CD4-positive, alpha-beta T cell (primary cell): Measurements from ENCODE around the gene CTNNA2. TPM values are rescaled to one million over a fixed set of nuclear protein-coding genes. Genes with fewer than 3 reads are reported as not detected.

ENCODE experiments used
- ATAC-seq: fragments of 200-7000 bp; cut with Tn5 transposase; one replicate; pipeline ENCODE4 v1.10.0; 2022; ENCODE audit warnings: mild to moderate bottlenecking; ENCODE audit not compliant: poor library complexity
- CTCF ChIA-PET: fragments of 350-600 bp; sonication (Branson Sonifier 250); formaldehyde crosslinking; loops from one replicate; lab custom pipeline; 2021; ENCODE audit warnings: antibody characterized with exemption, inconsistent platforms; lab: Charles Lee
- POLR2A ChIA-PET: fragments of 350-600 bp; sonication (Branson Sonifier 250); formaldehyde crosslinking; loops from one replicate; lab custom pipeline; 2021; ENCODE audit warnings: antibody characterized with exemption, inconsistent platforms; lab: Charles Lee
- DNase-seq, 14 experiments: peaks; one replicate each; pipeline ENCODE4 v3.0.0-alpha.2; 2013 to 2020; ENCODE audit warnings: mixed read lengths in 2 of 14
- H3K27ac ChIP-seq, 2 donors: one replicate each; pipeline versions ENCODE4 v1.5.1 to v1.7.0; 2013; ENCODE audit warnings: low read length in 2 of 2, low read depth in 1 of 2, mild to moderate bottlenecking in 1 of 2
- H3K27me3 ChIP-seq, 2 experiments: 1 replicate in 1 of 2; 2 replicates in 1 of 2; pipeline versions ENCODE4 v1.6.1 to v1.7.0; 2013; ENCODE audit warnings: low read length in 2 of 2, control low read depth in 1 of 2, mild to moderate bottlenecking in 1 of 2, moderate library complexity in 1 of 2; ENCODE audit not compliant: insufficient read depth in 2 of 2, control insufficient read depth in 1 of 2
- H3K36me3 ChIP-seq: one replicate; pipeline ENCODE4 v1.6.1; 2013; ENCODE audit warnings: low read length, control low read depth; ENCODE audit not compliant: insufficient read depth
- H3K4me1 ChIP-seq: one replicate; pipeline ENCODE4 v1.6.1; 2013; ENCODE audit warnings: low read length, control low read depth; ENCODE audit not compliant: insufficient read depth
- H3K4me3 ChIP-seq: one replicate; pipeline ENCODE4 v1.5.1; 2013; ENCODE audit warnings: mild to moderate bottlenecking, low read length, moderate library complexity
- H3K9me3 ChIP-seq, 2 experiments: 1 replicate in 1 of 2; 2 replicates in 1 of 2; pipeline versions ENCODE4 v1.6.1 to v1.7.0; 2013; ENCODE audit warnings: low read length in 2 of 2, mild to moderate bottlenecking in 2 of 2, control low read depth in 1 of 2, moderate library complexity in 1 of 2; ENCODE audit not compliant: control insufficient read depth in 1 of 2, insufficient read depth in 1 of 2
- H3K27ac Mint-ChIP-seq: one replicate; pipeline ENCODE4 v1.8.0; 2020; ENCODE audit warnings: mixed read lengths
- H3K27me3 Mint-ChIP-seq: one replicate; pipeline ENCODE4 v1.8.0; 2021; ENCODE audit warnings: mixed read lengths
- H3K36me3 Mint-ChIP-seq: one replicate; pipeline ENCODE4 v1.8.0; 2021; ENCODE audit warnings: low read depth, mixed read lengths
- H3K4me1 Mint-ChIP-seq: one replicate; pipeline ENCODE4 v1.8.0; 2021; ENCODE audit warnings: low read depth, mixed read lengths
- H3K4me3 Mint-ChIP-seq: one replicate; pipeline ENCODE4 v1.8.0; 2020; ENCODE audit warnings: mild to moderate bottlenecking, mixed read lengths
- H3K9me3 Mint-ChIP-seq: one replicate; pipeline ENCODE4 v1.8.0; 2020; ENCODE audit warnings: mixed read lengths
- intact Hi-C, 2 experiments: fragments of 100-400 bp; cut with DNase I in 1 of 2; cut with micrococcal nuclease in 1 of 2; formaldehyde crosslinking; loops; one replicate each; pipeline versions ENCODE4 v1.15.1 to v1.9.0; 2023 to 2025; cut with DNase I, micrococcal nuclease
- total RNA-seq, 174 experiments: library from RNA in 2 of 174; stranded (reverse) in 2 of 174; gene quantifications; one replicate each; pipeline ENCODE4 v1.2.3 and lab custom pipeline; 2021 to 2026
- TF ChIP-seq, protein P1 (sequence below): fragments of 200-600 bp; IDR thresholded peaks from one replicate; pipeline ENCODE4 v1.8.0; 2022; ENCODE audit warnings: antibody characterized with exemption, mild to moderate bottlenecking

The CTNNA2 gene
- total RNA-seq, 2 experiments from 2014 or later = not detected

DNA sequence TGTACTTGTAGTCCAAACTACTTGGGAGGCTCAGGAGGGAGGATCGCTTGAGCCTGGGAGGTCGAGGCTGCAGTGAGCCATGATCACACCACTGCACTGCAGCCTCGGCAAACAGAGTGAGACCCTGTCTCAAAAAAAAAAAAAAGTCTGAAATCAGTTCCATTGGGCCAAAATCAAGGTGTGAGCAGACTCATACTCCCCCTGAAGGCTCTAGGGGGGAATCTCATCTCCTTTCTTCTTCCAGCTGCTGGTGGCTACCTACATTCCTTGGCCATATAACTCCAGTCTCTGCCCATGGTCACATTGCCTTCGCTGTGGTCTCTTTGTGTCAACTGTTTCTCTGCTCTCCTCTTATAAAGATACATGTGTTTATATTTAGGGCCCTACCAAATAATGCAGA is 557.7 kb downstream of the CTNNA2 start:
- Histone ChIP-seq H3K4me1 (no peaks in the 10 kb centered on the region), H3K27me3 (no peaks in the 10 kb centered on the region), H3K4me3 (no peak overlapping the region), H3K36me3 (no peaks in the 10 kb centered on the region), H3K27ac (no peak overlapping the region), H3K9me3 (no peaks in the 10 kb centered on the region)
- ATAC-seq = no peak
- Mint-ChIP-seq H3K4me3 (no peak overlapping the region), H3K27me3 (peaks cover 9% of the 10 kb centered on the region), H3K4me1 (no peaks in the 10 kb centered on the region), H3K36me3 (no peaks in the 10 kb centered on the region), H3K27ac (no peak overlapping the region), H3K9me3 (no peaks in the 10 kb centered on the region)
- TF ChIP-seq, protein P1, sequence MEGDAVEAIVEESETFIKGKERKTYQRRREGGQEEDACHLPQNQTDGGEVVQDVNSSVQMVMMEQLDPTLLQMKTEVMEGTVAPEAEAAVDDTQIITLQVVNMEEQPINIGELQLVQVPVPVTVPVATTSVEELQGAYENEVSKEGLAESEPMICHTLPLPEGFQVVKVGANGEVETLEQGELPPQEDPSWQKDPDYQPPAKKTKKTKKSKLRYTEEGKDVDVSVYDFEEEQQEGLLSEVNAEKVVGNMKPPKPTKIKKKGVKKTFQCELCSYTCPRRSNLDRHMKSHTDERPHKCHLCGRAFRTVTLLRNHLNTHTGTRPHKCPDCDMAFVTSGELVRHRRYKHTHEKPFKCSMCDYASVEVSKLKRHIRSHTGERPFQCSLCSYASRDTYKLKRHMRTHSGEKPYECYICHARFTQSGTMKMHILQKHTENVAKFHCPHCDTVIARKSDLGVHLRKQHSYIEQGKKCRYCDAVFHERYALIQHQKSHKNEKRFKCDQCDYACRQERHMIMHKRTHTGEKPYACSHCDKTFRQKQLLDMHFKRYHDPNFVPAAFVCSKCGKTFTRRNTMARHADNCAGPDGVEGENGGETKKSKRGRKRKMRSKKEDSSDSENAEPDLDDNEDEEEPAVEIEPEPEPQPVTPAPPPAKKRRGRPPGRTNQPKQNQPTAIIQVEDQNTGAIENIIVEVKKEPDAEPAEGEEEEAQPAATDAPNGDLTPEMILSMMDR = no peak
- DNase-seq = no peak
- POLR2A ChIA-PET = no interaction called here
- intact Hi-C loops = no loop called here
- CTCF ChIA-PET = no interaction called here

DNA sequence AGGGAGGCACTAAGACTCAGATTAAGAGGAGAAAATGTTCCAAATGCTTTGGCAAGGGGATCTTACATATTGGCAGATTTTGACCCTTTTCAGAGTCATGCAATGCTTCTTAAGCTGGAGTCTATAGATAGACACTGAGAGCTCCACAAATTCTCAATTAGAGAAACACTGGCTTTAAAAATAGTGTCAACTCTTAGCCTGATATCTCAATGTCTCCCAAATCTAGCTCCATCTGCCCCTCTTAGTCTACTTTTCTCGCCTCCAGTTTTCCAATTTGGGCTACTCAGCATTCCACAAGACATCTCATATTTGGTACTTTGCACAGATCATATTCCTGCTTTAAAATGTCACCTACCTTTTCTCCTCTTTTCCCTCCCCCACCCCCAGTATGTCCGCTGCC is 559.1 kb downstream of the CTNNA2 start:
- TF ChIP-seq, protein P1 = no peak
- CTCF ChIA-PET = no interaction called here
- Mint-ChIP-seq H3K36me3 (no peaks in the 10 kb centered on the region), H3K4me1 (no peaks in the 10 kb centered on the region), H3K9me3 (no peaks in the 10 kb centered on the region), H3K27ac (no peak overlapping the region), H3K27me3 (peaks cover 9% of the 10 kb centered on the region), H3K4me3 (no peak overlapping the region)
- Histone ChIP-seq H3K4me3 (no peak overlapping the region), H3K27me3 (no peaks in the 10 kb centered on the region), H3K4me1 (no peaks in the 10 kb centered on the region), H3K36me3 (no peaks in the 10 kb centered on the region), H3K9me3 (no peaks in the 10 kb centered on the region), H3K27ac (no peak overlapping the region)
- POLR2A ChIA-PET = no interaction called here
- no peak for DNase-seq
- ATAC-seq = no peak
- intact Hi-C loops = no loop called here

DNA sequence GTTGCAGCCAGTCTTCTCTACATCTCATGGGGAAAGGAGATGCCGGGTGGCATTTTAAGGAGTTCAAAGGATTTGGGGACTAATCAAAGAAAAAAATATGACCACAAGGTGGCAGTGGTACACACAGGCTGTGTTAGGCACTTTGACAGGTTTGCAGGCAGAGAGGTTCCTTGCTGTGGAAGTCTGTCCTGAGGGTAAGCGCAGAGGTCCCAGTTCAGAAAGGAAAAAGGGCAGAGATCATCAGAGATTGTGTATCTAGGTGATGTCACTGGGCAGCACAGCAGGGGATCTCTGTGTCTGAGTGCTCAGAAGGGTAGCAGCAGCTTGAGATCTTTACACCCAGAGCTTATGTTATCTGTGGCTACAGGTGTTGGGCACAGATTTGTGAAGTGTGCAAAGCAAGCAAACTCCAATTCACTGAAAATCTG is 560.3 kb downstream of the CTNNA2 start:
- TF ChIP-seq, protein P1 = peak; percentile 34
- POLR2A ChIA-PET = no interaction called here
- Mint-ChIP-seq H3K4me1 (no peaks in the 10 kb centered on the region), H3K27ac (no peak overlapping the region), H3K36me3 (no peaks in the 10 kb centered on the region), H3K27me3 (peaks cover 9% of the 10 kb centered on the region), H3K9me3 (no peaks in the 10 kb centered on the region), H3K4me3 (no peak overlapping the region)
- Histone ChIP-seq H3K27ac (no peak overlapping the region), H3K27me3 (no peaks in the 10 kb centered on the region), H3K4me3 (no peak overlapping the region), H3K36me3 (no peaks in the 10 kb centered on the region), H3K9me3 (no peaks in the 10 kb centered on the region), H3K4me1 (no peaks in the 10 kb centered on the region)
- intact Hi-C loops = no loop called here
- CTCF ChIA-PET = no interaction called here
- peak in 3 of 14 experiments; percentile 23 to 34 (median 29) for DNase-seq
- no peak for ATAC-seq
